Measurements from ENCODE around the gene GPR158. TPM values are rescaled to one million over a fixed set of nuclear protein-coding genes. Genes with fewer than 3 reads are reported as not detected.

The GPR158 gene
- total RNA-seq, 4 donors from 2014 or later, result 0.16 to 1.1 (median 0.17) TPM; not detected in 1

- no peak for TF ChIP-seq CTCF (IDR thresholded peaks at IDR 0.05; ENCODE audit: low read depth)
Measured at GRCh38 chr10:25177754-25178135, 2.9 kb downstream of the GPR158 start.

GRCh38 chr10:25178411-25178810, 3.6 kb downstream of the GPR158 start:
- TF ChIP-seq CTCF (IDR thresholded peaks at IDR 0.05; ENCODE audit: low read depth), result no peak

DNA sequence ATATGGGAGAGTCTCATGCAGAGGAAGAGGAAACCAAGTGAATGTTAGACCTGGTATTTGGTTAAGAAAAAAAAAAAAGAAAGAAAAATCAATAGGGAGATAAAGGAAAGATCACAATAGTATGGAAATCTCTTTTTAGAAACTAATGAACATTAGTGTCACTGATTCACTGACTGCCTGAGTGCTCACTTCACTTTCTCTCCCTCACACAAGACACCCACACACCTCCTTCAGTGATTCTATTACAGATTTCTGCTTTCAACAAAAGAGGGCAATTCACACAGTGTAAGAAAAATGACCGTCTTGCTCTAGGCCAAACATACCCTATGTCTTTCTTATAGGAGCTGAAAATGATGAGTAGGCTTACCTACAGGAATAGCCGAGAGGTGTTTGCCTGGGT, 6.0 kb downstream of the GPR158 start:
- TF ChIP-seq CTCF (IDR thresholded peaks at IDR 0.05; ENCODE audit: low read depth), result no peak

- TF ChIP-seq CTCF (IDR thresholded peaks at IDR 0.05; ENCODE audit: low read depth), result no peak
Measured at GRCh38 chr10:25182636-25183035, 7.8 kb downstream of the GPR158 start.

GRCh38 chr10:25191162-25191895, 16.5 kb downstream of the GPR158 start:
- TF ChIP-seq CTCF (IDR thresholded peaks at IDR 0.05; ENCODE audit: low read depth), result no peak

DNA sequence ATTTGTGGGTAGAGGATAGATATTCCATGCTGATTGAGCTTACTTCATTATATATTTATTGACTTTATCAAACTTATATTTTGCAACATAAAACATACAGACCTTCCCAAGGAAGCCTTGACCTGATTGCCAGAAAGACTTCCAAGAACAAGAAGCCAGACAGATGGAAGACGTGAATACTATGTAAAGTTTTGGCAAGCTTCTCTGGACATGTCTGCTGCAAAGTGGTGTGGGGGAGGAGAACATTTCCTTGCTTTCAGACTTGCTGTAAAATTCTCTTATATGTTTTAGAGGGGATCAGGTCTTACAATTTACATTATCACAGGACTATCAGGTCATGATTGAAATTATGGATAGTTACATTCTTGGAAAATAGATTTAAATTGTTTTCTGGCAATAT, 23.4 kb downstream of the GPR158 start:
- no peak for TF ChIP-seq CTCF (IDR thresholded peaks at IDR 0.05; ENCODE audit: low read depth)

DNA sequence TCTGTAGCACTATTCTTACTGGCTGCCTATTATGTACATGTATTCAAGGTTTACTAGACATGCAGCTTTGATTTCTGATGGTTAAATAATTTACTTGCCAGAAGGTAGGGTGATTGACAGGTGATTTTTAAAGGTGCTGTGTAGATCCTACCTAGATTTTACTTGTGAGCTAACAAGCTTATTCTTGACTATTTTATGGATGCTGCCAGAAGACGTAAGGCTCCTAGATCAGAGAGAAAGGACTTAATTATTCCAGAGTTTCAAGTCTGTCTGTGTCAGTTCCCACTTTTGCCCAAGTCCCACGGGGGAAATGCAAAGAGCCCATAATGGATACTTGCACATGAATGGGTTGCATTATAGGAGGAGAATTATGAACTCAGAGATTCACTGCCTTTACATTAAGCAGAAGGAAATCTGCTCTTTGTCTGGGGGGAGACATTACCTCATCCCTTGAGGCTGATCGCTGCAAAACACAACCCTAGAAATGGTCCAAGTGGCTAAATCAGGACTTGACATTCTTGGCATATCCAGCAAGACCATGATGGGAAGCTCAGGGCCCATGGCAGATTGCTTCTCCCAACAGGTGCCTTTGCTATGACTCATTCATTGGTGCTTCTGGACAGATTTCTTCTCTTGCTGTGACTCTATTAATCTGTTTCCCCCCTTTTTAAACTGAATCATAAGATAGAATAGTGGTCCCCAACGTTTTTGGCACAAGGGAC, 32.1 kb downstream of the GPR158 start:
- TF ChIP-seq CTCF (IDR thresholded peaks at IDR 0.05; ENCODE audit: low read depth), result no peak
